GM12878 (cell line): Measurements from ENCODE around the gene C10orf90. TPM values are rescaled to one million over a fixed set of nuclear protein-coding genes. Genes with fewer than 3 reads are reported as not detected.

Source experiments
- ATAC-seq: fragments of 200-7000 bp; cut with Tn5 transposase; 3 replicates; pipeline ENCODE4 v1.9.1; 2020; ENCODE audit warnings: mild to moderate bottlenecking, moderate library complexity
- BruUV-seq: library from RNA; stranded (reverse); fragments of 400-500 nt; replicated peaks from 2 replicates; lab custom pipeline; 2021; lab: Mats Ljungman, UMichigan
- CTCF ChIA-PET: fragments of 300-600 bp; sonication (Branson Sonifier 250); formaldehyde crosslinking; extraction: SDS; loops from one replicate; lab custom pipeline; 2021; ENCODE audit warnings: inconsistent platforms; lab: Yijun Ruan, JAX
- POLR2A ChIA-PET: fragments of 350-600 bp; formaldehyde crosslinking; extraction: SDS; loops from one replicate; lab custom pipeline; 2021; ENCODE audit warnings: inconsistent platforms; lab: Charles Lee
- RAD21 ChIA-PET: fragments of 300-600 bp; sonication (Branson Sonifier 250); formaldehyde crosslinking; loops from one replicate; lab custom pipeline; 2023; ENCODE audit warnings: antibody characterized with exemption; ENCODE audit not compliant: unreplicated experiment; lab: Charles Lee
- SMC1A ChIA-PET: fragments of 300-600 bp; sonication (Branson Sonifier 250); formaldehyde crosslinking; loops from one replicate; lab custom pipeline; 2023; ENCODE audit not compliant: unreplicated experiment, uncharacterized antibody; lab: Charles Lee
- DNase-seq: peaks from one replicate; pipeline ENCODE4 v3.0.0-alpha.2; 2011; ENCODE audit warnings: low read depth, low spot score
- FAIRE-seq: peaks from 3 replicates; lab custom pipeline; 2011; peaks lifted over from hg19 to GRCh38; lab: Jason Lieb, UNC
- H2AFZ ChIP-seq: 2 replicates; pipeline ENCODE4 v1.6.0; 2011; ENCODE audit warnings: low read depth, low read length, control low read depth; ENCODE audit not compliant: control insufficient read depth
- H3K27ac ChIP-seq: 2 replicates; pipeline ENCODE4 v1.5.1; 2011; ENCODE audit warnings: control low read depth; ENCODE audit not compliant: control insufficient read depth, insufficient read depth
- H3K27me3 ChIP-seq, 2 experiments: replicated peaks in 1 of 2; 2 replicates each; pipeline versions ENCODE4 v1.6.0 to v1.6.1; 2011; ENCODE audit warnings: low read length in 1 of 2; ENCODE audit not compliant: control insufficient read depth in 2 of 2, insufficient read depth in 2 of 2
- H3K36me3 ChIP-seq, 2 experiments: 2 replicates each; pipeline ENCODE4 v1.5.1; 2011; ENCODE audit warnings: low read length in 1 of 2; ENCODE audit not compliant: control insufficient read depth in 2 of 2, insufficient read depth in 2 of 2
- H3K4me1 ChIP-seq: 2 replicates; pipeline ENCODE4 v1.6.1; 2011; ENCODE audit warnings: mild to moderate bottlenecking, low read length, moderate library complexity, mixed read lengths; ENCODE audit not compliant: control insufficient read depth, insufficient read depth
- H3K4me2 ChIP-seq: 2 replicates; pipeline ENCODE4 v1.6.0; 2011; ENCODE audit warnings: control low read depth; ENCODE audit not compliant: control insufficient read depth, insufficient read depth
- H3K4me3 ChIP-seq: fragments of 200-600 bp; sonication (generic); 2 replicates; pipeline ENCODE4 v1.5.1; 2016
- H3K79me2 ChIP-seq: 2 replicates; pipeline ENCODE4 v1.6.0; 2011; ENCODE audit warnings: low read length; ENCODE audit not compliant: control insufficient read depth, insufficient read depth
- H3K9ac ChIP-seq: 2 replicates; pipeline ENCODE4 v1.8.0; 2011; ENCODE audit warnings: low read length, control low read depth, mixed read lengths; ENCODE audit not compliant: control insufficient read depth, insufficient read depth
- H3K9me3 ChIP-seq: replicated peaks from 3 replicates; pipeline ENCODE4 v1.5.1; 2011; ENCODE audit warnings: mild to moderate bottlenecking, low read length; ENCODE audit not compliant: control insufficient read depth, insufficient read depth
- H4K20me1 ChIP-seq: 2 replicates; pipeline ENCODE4 v1.6.0; 2011; ENCODE audit not compliant: control insufficient read depth, insufficient read depth
- ASH2L ChIP-seq: fragments of 300-600, 200-600 bp; sonication (generic); IDR thresholded peaks from 2 replicates; pipeline ENCODE4 v1.6.1; 2017; ENCODE audit warnings: low read depth, mild to moderate bottlenecking, borderline replicate concordance
- CBFB ChIP-seq: IDR thresholded peaks from 2 replicates; pipeline ENCODE4 v1.6.1; 2016; ENCODE audit warnings: antibody characterized with exemption, low read depth
- CBX3 ChIP-seq: fragments of 200-600 bp; sonication (generic); IDR thresholded peaks from 2 replicates; pipeline ENCODE4 v1.6.1; 2016; ENCODE audit warnings: low read depth, borderline replicate concordance
- CBX5 ChIP-seq: sonication (generic); IDR thresholded peaks from 2 replicates; pipeline ENCODE4 v1.6.1; 2016; ENCODE audit warnings: low read depth, moderate library complexity, mild to moderate bottlenecking, inconsistent platforms
- CHD2 ChIP-seq: IDR thresholded peaks from 2 replicates; pipeline ENCODE4 v1.6.1; 2011; ENCODE audit warnings: low read depth, low read length, improper control_type of control experiment, borderline replicate concordance
- CHD4 ChIP-seq: fragments of 200-600 bp; sonication (generic); IDR thresholded peaks from 2 replicates; pipeline ENCODE4 v1.6.1; 2016; ENCODE audit warnings: mild to moderate bottlenecking
- ETV6 ChIP-seq, 2 experiments: fragments of 450-650 bp in 1 of 2; IDR thresholded peaks in 1 of 2; conservative IDR thresholded peaks in 1 of 2; 2 replicates each; pipeline ENCODE4 v1.6.1; 2014; ENCODE audit warnings: antibody characterized with exemption in 1 of 2, borderline replicate concordance in 1 of 2, low read depth in 1 of 2, mild to moderate bottlenecking in 1 of 2, moderate library complexity in 1 of 2
- FOS ChIP-seq: IDR thresholded peaks from 3 replicates; pipeline ENCODE4 v1.6.1; 2011; ENCODE audit warnings: borderline replicate concordance; ENCODE audit not compliant: insufficient read length; ENCODE audit errors: extremely low read depth
- HDAC6 ChIP-seq: fragments of 200-600 bp; sonication (generic); IDR thresholded peaks from one replicate; pipeline ENCODE4 v1.8.0; 2017; ENCODE audit warnings: antibody characterized with exemption; ENCODE audit not compliant: unreplicated experiment
- MTA2 ChIP-seq: fragments of 450-650 bp; IDR thresholded peaks from 2 replicates; pipeline ENCODE4 v1.6.1; 2016; ENCODE audit warnings: low read depth, mild to moderate bottlenecking, moderate library complexity
- RB1 ChIP-seq: fragments of 450-650 bp; formaldehyde crosslinking; IDR thresholded peaks from 2 replicates; pipeline ENCODE4 v1.6.1; 2017; ENCODE audit warnings: mild to moderate bottlenecking, borderline replicate concordance
- RFX5 ChIP-seq: IDR thresholded peaks from 2 replicates; pipeline ENCODE4 v1.6.1; 2011; ENCODE audit warnings: low read depth, low read length, improper control_type of control experiment
- SMAD1 ChIP-seq: fragments of 450-650 bp; IDR thresholded peaks from 2 replicates; pipeline ENCODE4 v1.6.1; 2018; ENCODE audit warnings: mild to moderate bottlenecking, low read depth; ENCODE audit not compliant: partially characterized antibody
- ZBTB33 ChIP-seq: fragments of 450-650 bp; IDR thresholded peaks from 2 replicates; pipeline ENCODE4 v1.6.1; 2017; ENCODE audit warnings: mild to moderate bottlenecking
- ZNF24 ChIP-seq: fragments of 450-650 bp; IDR thresholded peaks from 2 replicates; pipeline ENCODE4 v1.6.1; 2017; ENCODE audit warnings: antibody characterized with exemption, mild to moderate bottlenecking
- WGBS: methylation state at CpG from one replicate; pipeline ENCODE4 v1.1.6; 2016; ENCODE audit warnings: low lambda C conversion rate; ENCODE audit not compliant: insufficient replicate concordance, insufficient coverage; ENCODE audit errors: missing lambda C conversion rate; 5-methylcytosine and 5-hydroxymethylcytosine counted together
- in situ Hi-C: fragments of 300-500 bp; cut with MboI; formaldehyde crosslinking; loops from 9 replicates; pipeline ENCODE4 v1.14.3; 2018; ENCODE audit warnings: mixed read lengths
- intact Hi-C: fragments of 100-400 bp; cut with micrococcal nuclease; formaldehyde crosslinking; loops from one replicate; pipeline ENCODE4 v1.14.2; 2022; ENCODE audit not compliant: unreplicated experiment
- polyA plus RNA-seq, 11 experiments: library from polyadenylated mRNA; depleted of rRNA in 4 of 11; unstranded in 6 of 11; stranded (reverse) in 5 of 11; fragments of >200 nt; fragmentation: Nextera tagmentation in 4 of 11; fragmentation: Illumina TruSeq in 1 of 11; extraction: Ambion mirVana in 4 of 11; extraction: Trizol in 1 of 11; gene quantifications; 1 replicate in 1 of 11; 2 replicates in 10 of 11; pipeline versions ENCODE4 v1.2.1 to v1.2.3, GENCODE V29; 2011 to 2016; ENCODE audit warnings: inconsistent platforms in 2 of 11, missing spikeins in 2 of 11, low read depth in 1 of 11
- total RNA-seq, 4 experiments: library from RNA; depleted of rRNA in 3 of 4; stranded (reverse); fragments of >200 nt in 3 of 4; fragmentation: Illumina TruSeq in 1 of 4; extraction: Trizol in 1 of 4; gene quantifications; 2 replicates each; pipeline versions ENCODE4 v1.2.1 to v1.2.3, GENCODE V29; 2013 to 2021

Gene C10orf90
- total and polyA plus RNA-seq, 10 of the 15 experiments (the other 5 are each of a cell fraction or from before 2014, with no cell fraction given): 0.04 TPM; not detected in 9

GRCh38 chr10:126581648-126582046 is 88.8 kb downstream of the C10orf90 start:
- WGBS: 10% methylated on average over 7 of the region's 7 CpGs
- ATAC-seq (no peak), DNase-seq (no peak), FAIRE-seq (no peak)
- Histone ChIP-seq H3K27me3 (no peaks in the 10 kb centered on the region; a peak in 1 of 4 replicates), H3K9me3 (no peaks in the 10 kb centered on the region), H3K36me3 (no peaks in the 10 kb centered on the region), H3K79me2 (no peaks in the 10 kb centered on the region), H3K4me2 (no peak overlapping the region), H3K9ac (no peak overlapping the region), H4K20me1 (no peaks in the 10 kb centered on the region), H3K4me3 (no peak overlapping the region), H3K27ac (no peak overlapping the region), H3K4me1 (no peaks in the 10 kb centered on the region), H2AFZ (no peak overlapping the region)
- ChIA-PET POLR2A (no interaction called here), SMC1A (no interaction called here), CTCF (no interaction called here), RAD21 (no interaction called here)
- intact Hi-C loops: no loop called here
- no TSS peak for BruUV-seq
- no peak for TF ChIP-seq CBX5
- no peak for TF ChIP-seq CHD4
- TF ChIP-seq ASH2L: no peak
- TF ChIP-seq MTA2: no peak
- no peak for TF ChIP-seq HDAC6
- no peak for TF ChIP-seq FOS
- no peak for TF ChIP-seq RFX5
- no peak for TF ChIP-seq SMAD1
- no peak for TF ChIP-seq ETV6 (conservative IDR thresholded peaks at IDR 0.05 in 1 of 2, IDR thresholded peaks at IDR 0.05 in 1 of 2; ENCODE audit: borderline replicate concordance in 1 of 2, low read depth in 1 of 2)
- no peak for TF ChIP-seq CBX3
- no peak for TF ChIP-seq ZBTB33
- TF ChIP-seq ZNF24: no peak
- TF ChIP-seq RB1: no peak
- TF ChIP-seq CHD2: no peak
- TF ChIP-seq CBFB: no peak
- in situ Hi-C loops: no loop called here
